Testis (tissue), 3 donors: ENCODE results near the gene CCDC134. TPM values are rescaled to one million over a fixed set of nuclear protein-coding genes. Genes with fewer than 3 reads are reported as not detected.

Experiments
- DNase-seq: peaks from one replicate; pipeline ENCODE4 v3.0.0-alpha.2; 2019
- H3K27ac ChIP-seq, 2 donors: fragments of 200-600 bp; sonication (generic); one replicate each; pipeline ENCODE4 v1.5.1; 2019
- H3K27me3 ChIP-seq: fragments of 200-600 bp; sonication (generic); one replicate; pipeline ENCODE4 v1.5.1; 2019
- H3K36me3 ChIP-seq: fragments of 200-600 bp; sonication (generic); one replicate; pipeline ENCODE4 v1.5.1; 2017; ENCODE audit warnings: low read depth; ENCODE audit errors: missing control alignments
- H3K4me1 ChIP-seq: fragments of 200-600 bp; sonication (generic); one replicate; pipeline ENCODE4 v1.5.1; 2019
- H3K4me3 ChIP-seq, 2 donors: fragments of 200-600 bp; sonication (generic); one replicate each; pipeline ENCODE4 v1.5.1; 2017 to 2019
- H3K9me3 ChIP-seq: fragments of 200-600 bp; sonication (generic); one replicate; pipeline ENCODE4 v1.5.1; 2017
- CTCF ChIP-seq, 3 experiments: fragments of 450-650 bp in 2 of 3; fragments of 200-600 bp in 1 of 3; sonication (generic) in 1 of 3; IDR thresholded peaks; one replicate each; pipeline ENCODE4 v1.5.1; 2016 to 2019; ENCODE audit warnings: antibody characterized with exemption in 3 of 3, mild to moderate bottlenecking in 2 of 3, moderate library complexity in 1 of 3
- POLR2A ChIP-seq: fragments of 450-650 bp; IDR thresholded peaks from one replicate; pipeline ENCODE4 v1.6.1; 2017; ENCODE audit warnings: antibody characterized with exemption, mild to moderate bottlenecking, moderate library complexity
- WGBS, 2 donors: methylation state at CpG; one replicate each; pipeline ENCODE4 v1.1.5; 2018; 5-methylcytosine and 5-hydroxymethylcytosine counted together
- intact Hi-C: fragments of 100-400 bp; cut with DNase I; formaldehyde crosslinking; loops from one replicate; pipeline ENCODE4 v1.15.1; 2023; ENCODE audit warnings: low total_unique reads
- polyA plus RNA-seq: library from polyadenylated mRNA; stranded (reverse); fragments of 350-450 nt; fragmentation: Illumina TruSeq; extraction: RNeasy Lipid Tissue Mini Kit (QIAGEN cat#74804); gene quantifications from one replicate; pipeline ENCODE4 v1.2.3, GENCODE V29; 2014; ENCODE audit warnings: low read depth, low replicate concordance; ENCODE audit not compliant: insufficient read depth
- total RNA-seq, 2 donors: library from RNA; depleted of rRNA; stranded (reverse); fragments of >200 nt; gene quantifications; one replicate each; pipeline ENCODE4 v1.2.3, GENCODE V29; 2016

The CCDC134 gene
- total and polyA plus RNA-seq, 3 donors from 2014 or later = 12.8 to 20.8 (median 15.6) TPM

DNA sequence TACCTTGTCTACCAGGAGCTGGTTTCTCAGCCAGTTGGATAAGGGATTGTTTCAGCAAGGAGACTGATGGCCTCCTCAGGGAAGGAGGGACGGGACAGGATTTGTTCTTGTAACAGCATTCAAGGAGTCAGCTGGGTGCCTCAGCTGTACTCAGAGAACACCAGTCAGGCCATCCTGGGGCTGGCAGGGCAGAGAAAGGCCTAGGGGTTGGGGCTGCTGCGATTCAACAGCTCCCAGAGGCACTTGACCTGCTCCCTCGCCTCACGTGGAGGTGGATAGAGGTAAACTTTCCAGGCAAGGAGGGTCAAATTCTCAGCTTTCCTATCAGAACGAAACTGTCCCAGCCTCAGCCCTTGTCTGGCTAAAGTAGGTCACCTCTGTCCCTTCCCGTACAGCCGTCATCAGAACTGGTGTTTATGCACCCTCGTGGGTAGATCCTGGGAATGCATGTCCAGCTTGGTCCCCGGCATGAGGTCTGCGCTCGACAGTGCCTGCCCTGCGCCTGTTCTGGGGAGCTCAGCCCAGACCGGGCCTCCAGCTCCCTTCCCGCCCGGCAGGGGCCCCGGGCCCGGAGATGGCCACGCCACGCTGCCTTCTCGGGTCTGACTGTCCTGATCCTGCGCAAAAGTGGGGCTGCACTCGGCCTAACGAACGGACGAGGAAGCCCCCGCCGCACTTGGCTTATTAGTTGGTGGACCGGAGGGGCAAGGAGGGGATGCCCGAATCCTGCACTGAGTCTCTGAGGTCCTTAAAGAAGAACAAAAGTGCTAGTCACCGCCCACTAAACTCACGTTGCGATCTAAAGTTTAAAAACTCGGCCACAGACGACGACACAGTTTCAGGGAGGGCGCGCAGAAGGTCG is 762 bp upstream of the CCDC134 start:
- peak; percentile 53 for DNase-seq
- intact Hi-C loops = no loop called here
- Histone ChIP-seq H3K36me3 (no peaks in the 10 kb centered on the region), H3K27me3 (no peaks in the 10 kb centered on the region), H3K27ac (peak overlapping the region; percentile 63 to 89), H3K9me3 (no peaks in the 10 kb centered on the region), H3K4me3 (peak overlapping the region; percentile 82 to 83), H3K4me1 (peaks cover 15% of the 10 kb centered on the region)
- TF ChIP-seq POLR2A (no peak), CTCF (IDR thresholded peaks at IDR 0.05) (no peak)
- WGBS, 2 donors = 11 to 37% methylated on average over 4 to 29 of the region's 38 CpGs

DNA sequence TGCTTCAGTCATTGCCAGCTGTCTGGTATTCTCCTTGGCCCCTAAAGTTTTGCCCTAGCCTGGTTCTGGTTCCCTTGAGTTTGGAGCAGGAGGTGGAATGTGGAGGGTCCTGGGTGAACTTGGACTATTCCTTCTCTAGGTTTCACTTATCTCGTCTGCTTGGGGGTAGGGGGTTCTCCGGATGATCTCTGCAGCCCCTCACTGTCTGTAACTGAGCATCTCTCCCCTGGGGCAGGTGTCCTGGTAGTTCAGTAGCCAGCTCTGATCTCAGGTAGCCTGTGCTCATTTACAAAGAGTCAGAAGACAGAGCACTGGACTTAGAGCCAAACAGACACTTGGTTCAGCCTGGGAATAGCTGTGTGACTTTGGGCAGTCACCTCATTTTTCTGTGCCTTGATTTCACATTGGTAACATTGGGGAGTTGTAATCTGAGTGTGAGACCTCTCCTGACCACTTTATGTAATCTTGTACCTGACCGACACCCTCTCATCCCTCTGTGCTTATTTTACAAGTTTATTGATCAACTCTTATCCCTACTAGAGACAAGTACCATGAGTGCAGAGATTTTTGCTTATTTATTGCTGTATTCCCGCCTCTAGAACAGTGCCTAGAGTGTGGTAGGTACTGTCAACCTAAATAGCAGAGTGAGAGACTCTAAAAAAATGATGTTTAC is 804 bp downstream of the CCDC134 start:
- peak overlapping the region; percentile 82 to 83 for H3K4me3 ChIP-seq
- H3K4me1 ChIP-seq = peaks cover 15% of the 10 kb centered on the region
- TF ChIP-seq CTCF (IDR thresholded peaks at IDR 0.05) = no peak
- TF ChIP-seq POLR2A = no peak
- no peak for DNase-seq
- H3K36me3 ChIP-seq = no peaks in the 10 kb centered on the region
- H3K9me3 ChIP-seq = no peaks in the 10 kb centered on the region
- H3K27me3 ChIP-seq = no peaks in the 10 kb centered on the region
- peak overlapping the region; percentile 63 to 89 for H3K27ac ChIP-seq
- WGBS, 2 donors = 25 to 30% methylated on average over 4 of the region's 4 CpGs
- intact Hi-C loops = no loop called here

DNA sequence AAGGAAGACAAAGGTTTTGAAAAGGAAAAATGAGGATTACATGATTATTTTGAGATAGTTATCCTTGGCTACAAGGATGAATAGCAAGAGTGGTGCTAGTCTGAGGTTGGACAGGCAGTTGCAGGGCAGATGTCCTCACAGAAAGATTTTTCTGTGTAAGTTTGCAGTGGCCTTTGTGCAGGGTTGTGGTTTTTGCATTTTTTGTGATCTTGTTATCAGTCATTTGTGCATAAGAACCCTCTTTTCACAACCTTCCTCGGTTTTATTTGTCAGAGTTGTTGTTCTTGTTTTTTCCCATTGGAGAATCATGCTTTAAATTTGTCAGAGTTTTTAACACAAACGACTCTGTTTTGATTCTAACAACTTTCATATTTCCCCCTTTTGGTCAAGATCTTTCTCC is 1.4 kb downstream of the CCDC134 start:
- intact Hi-C loops = no loop called here
- WGBS, 2 donors = 44 to 73% methylated on average over 2 of the region's 2 CpGs
- Histone ChIP-seq H3K36me3 (no peaks in the 10 kb centered on the region), H3K27me3 (no peaks in the 10 kb centered on the region), H3K4me1 (peaks cover 15% of the 10 kb centered on the region), H3K9me3 (no peaks in the 10 kb centered on the region), H3K4me3 (no peak overlapping the region), H3K27ac (no peak overlapping the region)
- TF ChIP-seq CTCF (IDR thresholded peaks at IDR 0.05) (no peak), POLR2A (no peak)
- DNase-seq = no peak

DNA sequence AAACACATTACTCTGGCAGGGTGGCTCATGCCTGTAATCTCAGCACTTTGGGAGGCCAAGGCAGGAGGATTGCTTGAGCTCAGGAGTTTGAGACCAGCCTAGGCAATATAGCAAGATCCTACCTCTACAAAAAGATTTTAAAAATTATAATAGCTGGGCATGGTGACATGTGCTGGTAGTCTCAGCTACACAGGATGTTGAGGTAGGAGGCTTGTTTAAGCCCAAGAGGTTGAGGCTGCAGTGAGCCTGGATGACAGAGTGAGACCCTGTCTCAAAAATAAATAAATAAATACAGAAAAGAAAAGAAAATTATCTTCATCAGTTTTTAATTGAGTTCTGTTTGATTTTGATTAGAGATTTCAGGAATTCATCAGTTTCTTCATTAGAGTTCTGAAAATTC is 5.2 kb downstream of the CCDC134 start:
- Histone ChIP-seq H3K36me3 (no peaks in the 10 kb centered on the region), H3K4me3 (no peak overlapping the region), H3K27me3 (no peaks in the 10 kb centered on the region), H3K9me3 (no peaks in the 10 kb centered on the region), H3K27ac (no peak overlapping the region), H3K4me1 (peaks cover 5% of the 10 kb centered on the region)
- no peak for TF ChIP-seq POLR2A
- TF ChIP-seq CTCF (IDR thresholded peaks at IDR 0.05) = no peak
- no peak for DNase-seq
- intact Hi-C loops = no loop called here
